ENCODE measurements around the gene FAM209B. TPM values are rescaled to one million over a fixed set of nuclear protein-coding genes. Genes with fewer than 3 reads are reported as not detected.
A peak's percentile ranks its signal among the peaks of the same experiment; 100 is the strongest.

FAM209B gene
- total RNA-seq, 3 donors from 2014 or later = not detected

DNA sequence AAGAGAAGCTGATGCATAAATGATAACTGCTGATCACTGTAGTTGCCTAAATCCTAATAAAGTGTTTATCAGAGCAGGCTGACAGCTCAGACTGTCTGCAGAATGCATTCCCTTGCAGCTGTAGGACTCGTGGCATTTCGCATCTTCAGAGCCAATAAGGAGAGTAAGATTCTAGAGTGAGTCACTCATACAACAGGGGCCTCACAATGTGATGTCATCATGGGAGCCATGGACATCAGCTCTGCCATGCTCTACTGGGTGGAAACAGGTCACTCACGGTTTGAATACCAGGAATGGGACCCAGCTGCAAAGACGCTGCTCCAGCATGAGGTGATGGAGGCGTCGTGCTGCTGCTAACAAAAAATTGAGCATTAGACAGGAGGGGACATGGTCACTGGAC, 7.4 kb downstream of the FAM209B start:
- intact Hi-C loops (cut with DNase I; ENCODE audit: low total_unique reads) = no loop called here
- no peak for DNase-seq (ENCODE audit: low spot score in 2 of 2)

DNA sequence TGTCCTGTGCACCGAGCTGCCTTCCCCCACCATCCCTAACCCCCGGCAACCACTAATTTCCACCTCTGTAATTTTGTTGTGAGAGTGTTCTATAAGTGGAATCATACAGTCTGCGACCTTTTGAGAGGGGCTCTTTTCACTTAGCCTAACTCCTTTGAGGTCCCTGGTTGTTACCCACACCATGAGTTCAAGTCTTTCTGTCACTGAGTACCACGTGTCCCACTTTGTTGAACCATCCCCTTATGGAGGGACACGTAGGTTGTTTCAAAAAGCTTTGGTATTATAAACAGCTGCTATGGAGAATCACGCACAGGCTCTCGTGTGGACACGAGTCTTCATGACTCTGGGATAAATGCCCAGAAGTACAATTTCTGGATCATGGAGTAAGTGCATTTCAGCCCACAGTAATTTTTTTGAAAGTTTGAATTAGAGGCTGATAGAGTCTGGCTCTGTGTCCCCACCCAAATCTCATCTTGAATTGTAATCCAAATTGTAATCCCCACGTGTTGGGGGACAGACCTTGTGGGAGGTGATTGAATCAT, 9.5 kb downstream of the FAM209B start:
- no peaks in the 10 kb centered on the region for H3K9me3 ChIP-seq
- intact Hi-C loops (cut with DNase I; ENCODE audit: low total_unique reads) = no loop called here
- TF ChIP-seq POLR2AphosphoS5 (IDR thresholded peaks at IDR 0.05) = no peak
- TF ChIP-seq, protein P1, sequence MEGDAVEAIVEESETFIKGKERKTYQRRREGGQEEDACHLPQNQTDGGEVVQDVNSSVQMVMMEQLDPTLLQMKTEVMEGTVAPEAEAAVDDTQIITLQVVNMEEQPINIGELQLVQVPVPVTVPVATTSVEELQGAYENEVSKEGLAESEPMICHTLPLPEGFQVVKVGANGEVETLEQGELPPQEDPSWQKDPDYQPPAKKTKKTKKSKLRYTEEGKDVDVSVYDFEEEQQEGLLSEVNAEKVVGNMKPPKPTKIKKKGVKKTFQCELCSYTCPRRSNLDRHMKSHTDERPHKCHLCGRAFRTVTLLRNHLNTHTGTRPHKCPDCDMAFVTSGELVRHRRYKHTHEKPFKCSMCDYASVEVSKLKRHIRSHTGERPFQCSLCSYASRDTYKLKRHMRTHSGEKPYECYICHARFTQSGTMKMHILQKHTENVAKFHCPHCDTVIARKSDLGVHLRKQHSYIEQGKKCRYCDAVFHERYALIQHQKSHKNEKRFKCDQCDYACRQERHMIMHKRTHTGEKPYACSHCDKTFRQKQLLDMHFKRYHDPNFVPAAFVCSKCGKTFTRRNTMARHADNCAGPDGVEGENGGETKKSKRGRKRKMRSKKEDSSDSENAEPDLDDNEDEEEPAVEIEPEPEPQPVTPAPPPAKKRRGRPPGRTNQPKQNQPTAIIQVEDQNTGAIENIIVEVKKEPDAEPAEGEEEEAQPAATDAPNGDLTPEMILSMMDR (IDR thresholded peaks at IDR 0.05) = no peak
- TF ChIP-seq POLR2A (IDR thresholded peaks at IDR 0.05) = no peak
- H3K36me3 ChIP-seq = no peaks in the 10 kb centered on the region
- DNase-seq (ENCODE audit: low spot score in 2 of 2) = no peak
- no peaks in the 10 kb centered on the region for H3K4me1 ChIP-seq
- no peaks in the 10 kb centered on the region for H3K27me3 ChIP-seq
- no peak overlapping the region for H3K27ac ChIP-seq
- H3K4me3 ChIP-seq = no peak overlapping the region

More for the DNA sequence above, 7.4 kb downstream of the FAM209B start:
- H3K27me3 ChIP-seq = no peaks in the 10 kb centered on the region
- no peaks in the 10 kb centered on the region for H3K4me1 ChIP-seq
- H3K36me3 ChIP-seq = no peaks in the 10 kb centered on the region
- no peak overlapping the region for H3K4me3 ChIP-seq
- H3K9me3 ChIP-seq = no peaks in the 10 kb centered on the region
- TF ChIP-seq, protein P1 (IDR thresholded peaks at IDR 0.05) = no peak
- TF ChIP-seq POLR2AphosphoS5 (IDR thresholded peaks at IDR 0.05) (no peak), POLR2A (IDR thresholded peaks at IDR 0.05) (no peak)
- no peak overlapping the region for H3K27ac ChIP-seq

DNA sequence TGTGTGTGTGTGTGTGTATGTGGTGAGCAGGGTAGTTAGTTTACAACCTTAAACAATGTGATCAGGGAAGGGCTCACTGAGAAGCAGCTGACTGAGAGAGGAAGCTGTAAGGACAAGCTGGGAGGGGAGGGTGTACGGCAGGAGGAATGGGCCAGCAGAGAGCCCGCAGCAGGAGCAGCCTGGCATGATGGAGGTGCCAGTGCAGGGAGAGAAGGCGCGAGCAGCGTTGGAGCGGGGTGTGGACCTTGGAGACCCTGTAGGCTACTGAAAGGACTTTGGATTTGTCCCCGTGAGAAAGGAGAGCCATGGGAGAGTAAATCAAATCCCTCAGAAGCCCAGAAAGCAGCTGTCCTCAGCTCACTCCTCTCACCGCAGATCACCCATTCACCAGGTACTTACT, 18.5 kb downstream of the FAM209B start:
- no peaks in the 10 kb centered on the region for H3K27me3 ChIP-seq
- H3K27ac ChIP-seq = no peak overlapping the region
- H3K36me3 ChIP-seq = no peaks in the 10 kb centered on the region
- H3K4me3 ChIP-seq = no peak overlapping the region
- TF ChIP-seq, protein P1 (IDR thresholded peaks at IDR 0.05) = no peak
- TF ChIP-seq POLR2AphosphoS5 (IDR thresholded peaks at IDR 0.05) (no peak), POLR2A (IDR thresholded peaks at IDR 0.05) (no peak)
- intact Hi-C loops (cut with DNase I; ENCODE audit: low total_unique reads) = no loop called here
- no peaks in the 10 kb centered on the region for H3K4me1 ChIP-seq
- H3K9me3 ChIP-seq = no peaks in the 10 kb centered on the region
- DNase-seq (ENCODE audit: low spot score in 2 of 2) = no peak

DNA sequence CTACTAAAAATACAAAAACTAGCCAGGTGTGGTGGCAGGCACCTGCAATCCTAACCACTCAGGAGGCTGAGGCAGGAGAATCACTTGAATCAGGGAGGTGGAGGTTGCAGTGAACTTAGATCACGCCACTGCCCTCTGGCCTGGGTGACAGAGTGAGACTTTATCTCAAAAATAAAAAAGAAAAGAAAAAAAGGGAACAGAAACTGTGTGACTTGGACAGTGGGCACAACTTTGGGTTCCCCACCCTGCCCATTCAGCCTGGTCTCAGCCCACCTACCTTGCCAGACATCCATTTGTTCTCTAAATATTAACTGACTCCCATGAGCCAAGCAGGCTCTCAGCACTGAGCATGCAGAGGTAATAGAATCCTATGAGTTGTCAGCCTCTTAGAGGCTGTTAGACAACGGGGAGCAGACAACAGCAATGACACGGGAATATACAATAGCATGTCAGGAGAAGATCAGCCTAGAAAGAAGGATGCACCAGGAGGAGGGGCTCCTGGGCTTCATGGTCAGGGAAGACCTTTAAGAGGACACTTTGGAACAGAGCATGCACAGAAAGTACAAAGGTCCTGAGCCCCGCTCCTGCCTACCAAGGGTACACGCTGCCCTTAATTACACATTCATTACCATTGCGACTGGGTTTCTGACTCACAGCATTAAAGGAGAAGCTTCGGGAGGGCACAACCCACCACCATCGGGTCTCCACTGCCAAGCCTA, 20.0 kb downstream of the FAM209B start:
- Histone ChIP-seq H3K4me3 (no peak overlapping the region), H3K9me3 (no peaks in the 10 kb centered on the region), H3K27ac (no peak overlapping the region), H3K36me3 (no peaks in the 10 kb centered on the region), H3K4me1 (no peaks in the 10 kb centered on the region), H3K27me3 (no peaks in the 10 kb centered on the region)
- intact Hi-C loops (cut with DNase I; ENCODE audit: low total_unique reads) = no loop called here
- TF ChIP-seq, protein P1 (IDR thresholded peaks at IDR 0.05) = no peak
- TF ChIP-seq POLR2AphosphoS5 (IDR thresholded peaks at IDR 0.05) (no peak), POLR2A (IDR thresholded peaks at IDR 0.05) (no peak)
- no peak for DNase-seq (ENCODE audit: low spot score in 2 of 2)

DNA sequence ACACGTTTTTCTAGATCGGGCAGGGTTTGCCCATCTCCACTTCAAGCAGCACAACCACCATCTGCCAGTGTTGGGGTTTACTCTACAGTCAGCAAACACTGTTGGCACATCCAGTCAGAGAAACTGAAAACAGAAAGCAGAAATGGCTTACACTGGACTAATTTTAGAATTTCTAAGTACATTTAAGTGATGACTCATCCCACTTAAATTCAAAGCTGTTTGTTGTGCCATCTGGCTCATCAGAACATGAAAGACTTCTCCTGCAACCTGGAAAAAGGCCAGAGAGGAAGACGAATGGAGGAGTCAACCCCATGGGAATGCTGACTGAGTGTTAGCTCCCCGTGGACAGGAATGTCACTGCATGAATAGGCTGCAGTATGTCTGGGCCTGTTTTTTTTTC, 21.8 kb downstream of the FAM209B start:
- peak in 1 of 2 donors; percentile 58 for DNase-seq (ENCODE audit: low spot score in 2 of 2)
- peak overlapping the region in 1 of 2 donors; percentile 67 for H3K27ac ChIP-seq
- intact Hi-C loops (cut with DNase I; ENCODE audit: low total_unique reads) = no loop called here

More for the DNA sequence above, 21.8 kb downstream of the FAM209B start:
- H3K4me3 ChIP-seq = no peak overlapping the region
- peak in 2 of 3 donors; percentile 25 to 40 for TF ChIP-seq POLR2AphosphoS5 (IDR thresholded peaks at IDR 0.05)
- TF ChIP-seq POLR2A (IDR thresholded peaks at IDR 0.05) = no peak
- TF ChIP-seq, protein P1 (IDR thresholded peaks at IDR 0.05) = peak in 2 of 3 donors; percentile 32 to 36
- H3K4me1 ChIP-seq = no peaks in the 10 kb centered on the region
- H3K9me3 ChIP-seq = no peaks in the 10 kb centered on the region
- no peaks in the 10 kb centered on the region for H3K27me3 ChIP-seq
- H3K36me3 ChIP-seq = no peaks in the 10 kb centered on the region

Measured in breast epithelium (tissue), 4 donors.